DND-41 (cell line): ENCODE data around the gene FLII.

Source experiments
- ATAC-seq: fragments of 200-7000 bp; cut with Tn5 transposase; 3 replicates; pipeline ENCODE4 v1.9.1; 2021; ENCODE audit warnings: low read depth; ENCODE audit not compliant: insufficient read depth
- DNase-seq: peaks from one replicate; pipeline ENCODE4 v3.0.0-alpha.2; 2020
- H2AFZ ChIP-seq: 2 replicates; pipeline ENCODE4 v1.6.0; 2012; ENCODE audit warnings: low read depth, low read length
- H3K27ac ChIP-seq: 2 replicates; pipeline ENCODE4 v1.5.1; 2012; ENCODE audit warnings: low read length, inconsistent platforms
- H3K27me3 ChIP-seq: fragments of 200-600 bp; sonication (generic); 2 replicates; pipeline ENCODE4 v1.6.0; 2012; ENCODE audit warnings: low read length, mild to moderate bottlenecking, inconsistent platforms; ENCODE audit not compliant: insufficient read depth, poor library complexity
- H3K36me3 ChIP-seq: 2 replicates; pipeline ENCODE4 v1.5.1; 2012; ENCODE audit warnings: low read length, inconsistent platforms; ENCODE audit not compliant: insufficient read depth
- H3K4me1 ChIP-seq: 2 replicates; pipeline ENCODE4 v1.5.1; 2012; ENCODE audit warnings: mild to moderate bottlenecking, low read length; ENCODE audit not compliant: insufficient read depth
- H3K4me2 ChIP-seq: 2 replicates; pipeline ENCODE4 v1.6.0; 2012; ENCODE audit warnings: mild to moderate bottlenecking, moderate library complexity, low read length, inconsistent platforms; ENCODE audit not compliant: insufficient read depth
- H3K4me3 ChIP-seq, 2 experiments: fragments of 200-600 bp in 1 of 2; shearing (Covaris generic) in 1 of 2; 2 replicates each; pipeline ENCODE4 v1.5.1; 2012 to 2016; ENCODE audit warnings: inconsistent platforms in 2 of 2, low read length in 2 of 2, mild to moderate bottlenecking in 2 of 2, low read depth in 1 of 2, moderate library complexity in 1 of 2
- H3K79me2 ChIP-seq: 2 replicates; pipeline ENCODE4 v1.6.0; 2012; ENCODE audit warnings: low read length, inconsistent platforms; ENCODE audit not compliant: insufficient read depth
- H3K9ac ChIP-seq: 2 replicates; pipeline ENCODE4 v1.6.0; 2012; ENCODE audit warnings: low read depth, mild to moderate bottlenecking, inconsistent platforms, low read length, moderate library complexity
- H3K9me3 ChIP-seq: 2 replicates; pipeline ENCODE4 v1.5.1; 2012; ENCODE audit warnings: low read length, moderate library complexity, mild to moderate bottlenecking, inconsistent platforms; ENCODE audit not compliant: insufficient read depth, severe bottlenecking
- H4K20me1 ChIP-seq: 2 replicates; pipeline ENCODE4 v1.6.0; 2012; ENCODE audit warnings: low read length; ENCODE audit not compliant: insufficient read depth
- EZH2 ChIP-seq: IDR thresholded peaks from 3 replicates; pipeline ENCODE4 v1.6.1; 2012; ENCODE audit warnings: borderline replicate concordance, low read depth, mild to moderate bottlenecking, moderate library complexity, low read length, inconsistent platforms; ENCODE audit not compliant: severe bottlenecking
- TF ChIP-seq, protein P1 (sequence below): IDR thresholded peaks from 2 replicates; pipeline ENCODE4 v1.5.1; 2012; ENCODE audit warnings: borderline replicate concordance, low read length, moderate library complexity, mild to moderate bottlenecking; ENCODE audit not compliant: poor library complexity, severe bottlenecking; ENCODE audit errors: extremely low read depth

Gene FLII

DNA sequence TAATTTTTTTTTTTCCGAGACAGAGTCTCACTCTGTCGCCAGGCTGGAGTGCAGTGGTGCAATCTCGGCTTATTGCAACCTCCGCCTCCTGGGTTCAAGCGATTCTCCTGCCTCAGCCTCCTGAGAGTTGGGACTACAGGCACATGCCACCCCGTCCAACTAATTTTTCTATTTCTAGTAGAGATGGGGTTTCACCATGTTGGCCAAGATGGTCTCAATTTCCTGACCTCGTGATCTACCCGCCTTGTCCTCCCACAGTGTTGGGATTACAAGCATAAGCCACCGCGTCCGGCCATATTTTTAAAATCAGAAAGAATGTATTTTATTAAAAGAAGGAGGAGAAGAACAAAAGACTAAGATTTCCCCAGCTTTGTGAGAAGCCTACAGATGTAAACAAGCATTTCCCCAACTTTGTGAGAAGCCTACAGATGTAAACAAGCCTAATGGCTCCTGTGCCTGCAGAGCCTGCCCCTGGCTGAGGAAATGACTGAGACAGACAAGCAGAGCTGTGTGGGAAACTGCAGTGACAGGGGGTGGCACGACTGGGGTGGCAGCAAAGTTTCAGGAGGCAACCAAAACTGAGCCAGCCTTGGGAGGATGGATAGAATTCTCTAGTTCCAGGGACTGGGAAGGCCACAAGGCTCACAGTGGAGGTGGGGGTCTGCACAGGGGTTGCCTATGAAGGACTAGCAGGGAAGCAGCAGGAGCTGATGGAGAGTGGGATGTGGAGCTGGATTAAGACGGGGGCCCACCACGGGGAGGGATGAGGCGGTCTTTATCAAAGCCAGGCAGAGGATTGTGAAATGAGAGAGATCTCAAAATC is 33.4 kb upstream of the FLII start:
- H3K4me2 ChIP-seq = no peak overlapping the region
- ATAC-seq = no peak
- no peaks in the 10 kb centered on the region for H3K9me3 ChIP-seq
- TF ChIP-seq EZH2 = no peak
- TF ChIP-seq, protein P1, sequence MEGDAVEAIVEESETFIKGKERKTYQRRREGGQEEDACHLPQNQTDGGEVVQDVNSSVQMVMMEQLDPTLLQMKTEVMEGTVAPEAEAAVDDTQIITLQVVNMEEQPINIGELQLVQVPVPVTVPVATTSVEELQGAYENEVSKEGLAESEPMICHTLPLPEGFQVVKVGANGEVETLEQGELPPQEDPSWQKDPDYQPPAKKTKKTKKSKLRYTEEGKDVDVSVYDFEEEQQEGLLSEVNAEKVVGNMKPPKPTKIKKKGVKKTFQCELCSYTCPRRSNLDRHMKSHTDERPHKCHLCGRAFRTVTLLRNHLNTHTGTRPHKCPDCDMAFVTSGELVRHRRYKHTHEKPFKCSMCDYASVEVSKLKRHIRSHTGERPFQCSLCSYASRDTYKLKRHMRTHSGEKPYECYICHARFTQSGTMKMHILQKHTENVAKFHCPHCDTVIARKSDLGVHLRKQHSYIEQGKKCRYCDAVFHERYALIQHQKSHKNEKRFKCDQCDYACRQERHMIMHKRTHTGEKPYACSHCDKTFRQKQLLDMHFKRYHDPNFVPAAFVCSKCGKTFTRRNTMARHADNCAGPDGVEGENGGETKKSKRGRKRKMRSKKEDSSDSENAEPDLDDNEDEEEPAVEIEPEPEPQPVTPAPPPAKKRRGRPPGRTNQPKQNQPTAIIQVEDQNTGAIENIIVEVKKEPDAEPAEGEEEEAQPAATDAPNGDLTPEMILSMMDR = no peak
- H2AFZ ChIP-seq = no peak overlapping the region
- H3K4me1 ChIP-seq = no peaks in the 10 kb centered on the region
- H3K79me2 ChIP-seq = no peaks in the 10 kb centered on the region
- H3K4me3 ChIP-seq = no peak overlapping the region
- H3K27ac ChIP-seq = no peak overlapping the region
- no peak for DNase-seq
- no peaks in the 10 kb centered on the region for H3K27me3 ChIP-seq
- peaks cover 87% of the 10 kb centered on the region for H3K36me3 ChIP-seq
- H4K20me1 ChIP-seq = no peaks in the 10 kb centered on the region
- H3K9ac ChIP-seq = no peak overlapping the region

DNA sequence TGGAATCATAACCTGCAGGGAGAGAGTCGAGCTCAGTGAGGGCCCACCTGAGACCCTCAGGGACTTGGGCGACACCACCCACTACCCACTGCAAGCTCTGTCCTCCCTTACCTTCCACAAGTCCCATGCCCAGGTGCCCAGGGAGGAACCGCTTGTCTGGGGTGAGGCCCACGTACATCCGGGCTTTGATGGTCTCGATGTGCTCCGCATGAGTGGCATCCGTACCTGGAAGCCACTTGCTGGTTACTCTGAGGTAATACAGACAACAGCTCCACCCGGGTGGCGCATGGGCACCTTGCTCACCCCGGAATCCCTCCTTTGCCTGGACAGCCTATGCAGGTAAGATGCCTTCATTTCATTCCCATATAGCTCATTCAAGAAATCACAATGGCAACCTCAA is 26.8 kb upstream of the FLII start:
- no peak overlapping the region for H3K27ac ChIP-seq
- TF ChIP-seq EZH2 = no peak
- TF ChIP-seq, protein P1 = no peak
- H3K79me2 ChIP-seq = no peaks in the 10 kb centered on the region
- no peak overlapping the region for H2AFZ ChIP-seq
- no peaks in the 10 kb centered on the region for H3K4me1 ChIP-seq
- H3K9ac ChIP-seq = no peak overlapping the region
- no peak for ATAC-seq
- H3K36me3 ChIP-seq = peaks cover 91% of the 10 kb centered on the region
- H3K4me2 ChIP-seq = no peak overlapping the region
- H4K20me1 ChIP-seq = peaks cover 18% of the 10 kb centered on the region; the same call in 1 of the 2 replicates
- no peaks in the 10 kb centered on the region for H3K9me3 ChIP-seq
- no peak overlapping the region for H3K4me3 ChIP-seq
- no peak for DNase-seq
- H3K27me3 ChIP-seq = no peaks in the 10 kb centered on the region

DNA sequence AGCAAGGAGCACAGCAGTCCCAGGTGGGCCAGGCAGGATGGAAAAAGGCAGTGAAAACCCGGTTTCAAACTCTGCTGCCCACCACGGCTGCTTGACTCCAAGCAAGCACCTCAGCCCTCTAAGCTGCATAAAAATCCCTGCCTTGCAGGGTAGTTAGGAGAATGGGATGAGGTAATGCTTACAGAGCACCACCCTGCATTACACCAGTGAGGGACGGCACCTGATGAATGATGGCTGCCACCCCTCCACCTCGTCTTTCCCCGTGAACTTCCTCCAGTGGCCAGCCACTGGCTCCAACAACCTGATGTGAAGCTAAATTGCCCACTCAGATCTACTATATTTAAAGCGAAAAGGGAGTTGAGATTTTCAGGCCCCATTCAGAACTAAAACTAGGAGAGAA is 23.2 kb upstream of the FLII start:
- peaks cover 20% of the 10 kb centered on the region; the same call in 1 of the 2 replicates for H4K20me1 ChIP-seq
- H3K9ac ChIP-seq = no peak overlapping the region
- H3K79me2 ChIP-seq = no peaks in the 10 kb centered on the region
- TF ChIP-seq, protein P1 = no peak
- no peak for TF ChIP-seq EZH2
- H3K4me3 ChIP-seq = no peak overlapping the region
- no peak overlapping the region for H2AFZ ChIP-seq
- no peaks in the 10 kb centered on the region for H3K27me3 ChIP-seq
- H3K9me3 ChIP-seq = no peaks in the 10 kb centered on the region
- no peak for ATAC-seq
- H3K27ac ChIP-seq = no peak overlapping the region
- H3K4me1 ChIP-seq = no peaks in the 10 kb centered on the region
- DNase-seq = no peak
- H3K4me2 ChIP-seq = no peak overlapping the region
- peaks cover 93% of the 10 kb centered on the region for H3K36me3 ChIP-seq
